NCI-H2227 (cell line): ENCODE data around the gene TMCC2.
A peak's percentile ranks its signal among the peaks of the same experiment; 100 is the strongest.

Experiments
- DNase-seq: peaks from one replicate; lab custom pipeline; 2025; ENCODE audit not compliant: unreplicated experiment; lab: John Stamatoyannopoulos, UW

The TMCC2 gene

GRCh38 chr1:205258719-205259118 lies 31.0 kb downstream of the TMCC2 start:
- no peak for DNase-seq

- no peak for DNase-seq
Measured at GRCh38 chr1:205259324-205259832, 31.6 kb downstream of the TMCC2 start.

GRCh38 chr1:205259998-205260397 lies 32.3 kb downstream of the TMCC2 start:
- DNase-seq = no peak

GRCh38 chr1:205260948-205261732 lies 33.4 kb downstream of the TMCC2 start:
- no peak for DNase-seq

GRCh38 chr1:205261946-205262691 lies 34.4 kb downstream of the TMCC2 start:
- no peak for DNase-seq

GRCh38 chr1:205262731-205263171 lies 35.0 kb downstream of the TMCC2 start:
- no peak for DNase-seq

GRCh38 chr1:205263580-205264190 lies 35.9 kb downstream of the TMCC2 start:
- no peak for DNase-seq

GRCh38 chr1:205266611-205267305 lies 39.0 kb downstream of the TMCC2 start:
- peak; percentile 92 for DNase-seq

GRCh38 chr1:205267306-205267902 lies 39.7 kb downstream of the TMCC2 start:
- no peak for DNase-seq

- no peak for DNase-seq
Measured at GRCh38 chr1:205268846-205269680, 41.3 kb downstream of the TMCC2 start.

- DNase-seq = no peak
Measured at GRCh38 chr1:205269711-205270110, 42.0 kb downstream of the TMCC2 start.

GRCh38 chr1:205270271-205270670 lies 42.5 kb downstream of the TMCC2 start:
- no peak for DNase-seq

GRCh38 chr1:205270764-205271163 lies 43.0 kb downstream of the TMCC2 start:
- no peak for DNase-seq

- no peak for DNase-seq
Measured at GRCh38 chr1:205271277-205271676, 43.5 kb downstream of the TMCC2 start.

GRCh38 chr1:205271745-205272144 lies 44.0 kb downstream of the TMCC2 start:
- DNase-seq = no peak

GRCh38 chr1:205272536-205272935 lies 44.8 kb downstream of the TMCC2 start:
- DNase-seq = no peak

- peak; percentile 90 for DNase-seq
Measured at GRCh38 chr1:205273551-205273982, 45.8 kb downstream of the TMCC2 start.

- DNase-seq = no peak
Measured at GRCh38 chr1:205274041-205274691, 46.4 kb downstream of the TMCC2 start.

GRCh38 chr1:205275133-205275532 lies 47.4 kb downstream of the TMCC2 start:
- DNase-seq = no peak
